ENCODE measurements around the gene NCKAP5.

- no peak for TF ChIP-seq CTCF (IDR thresholded peaks at IDR 0.05; ENCODE audit: low read length)
- TF ChIP-seq EZH2 (IDR thresholded peaks at IDR 0.05; ENCODE audit: borderline replicate concordance, low read length): no peak
Measured at GRCh38 chr2:133411857-133412256, 156.4 kb downstream of the NCKAP5 start.
